ENCODE results near the gene DOCK1.

Gene DOCK1

GRCh38 chr10:127132451-127132850, 227.2 kb downstream of the DOCK1 start:
- H3K27me3 ChIP-seq (ENCODE audit: insufficient read depth, low read length) = no peaks in the 10 kb centered on the region
- no peaks in the 10 kb centered on the region for H3K9me3 ChIP-seq (ENCODE audit: low read length)
- H2AFZ ChIP-seq (ENCODE audit: low read depth, low read length) = no peak overlapping the region
- H3K4me1 ChIP-seq (ENCODE audit: insufficient read depth, low read length) = no peaks in the 10 kb centered on the region
- no peak overlapping the region for H3K4me3 ChIP-seq (ENCODE audit: low read length)
- H3K36me3 ChIP-seq (ENCODE audit: insufficient read depth, low read length) = peaks cover 14% of the 10 kb centered on the region

- H3K4me3 ChIP-seq (ENCODE audit: low read length) = no peak overlapping the region
- H2AFZ ChIP-seq (ENCODE audit: low read depth, low read length) = no peak overlapping the region
- H3K9me3 ChIP-seq (ENCODE audit: low read length) = no peaks in the 10 kb centered on the region
- no peaks in the 10 kb centered on the region for H3K27me3 ChIP-seq (ENCODE audit: insufficient read depth, low read length)
- H3K36me3 ChIP-seq (ENCODE audit: insufficient read depth, low read length) = peaks cover 10% of the 10 kb centered on the region
- no peaks in the 10 kb centered on the region for H3K4me1 ChIP-seq (ENCODE audit: insufficient read depth, low read length)
Measured at GRCh38 chr10:127133225-127133624, 228.0 kb downstream of the DOCK1 start.

GRCh38 chr10:127133672-127134500, 228.7 kb downstream of the DOCK1 start:
- H3K4me3 ChIP-seq (ENCODE audit: low read length) = no peak overlapping the region
- H3K27me3 ChIP-seq (ENCODE audit: insufficient read depth, low read length) = no peaks in the 10 kb centered on the region
- H2AFZ ChIP-seq (ENCODE audit: low read depth, low read length) = no peak overlapping the region
- no peaks in the 10 kb centered on the region for H3K9me3 ChIP-seq (ENCODE audit: low read length)
- peaks cover 12% of the 10 kb centered on the region for H3K36me3 ChIP-seq (ENCODE audit: insufficient read depth, low read length)
- H3K4me1 ChIP-seq (ENCODE audit: insufficient read depth, low read length) = no peaks in the 10 kb centered on the region

GRCh38 chr10:127135844-127136577, 230.8 kb downstream of the DOCK1 start:
- H3K4me3 ChIP-seq (ENCODE audit: low read length) = no peak overlapping the region
- H3K4me1 ChIP-seq (ENCODE audit: insufficient read depth, low read length) = no peaks in the 10 kb centered on the region
- no peak overlapping the region for H2AFZ ChIP-seq (ENCODE audit: low read depth, low read length)
- no peaks in the 10 kb centered on the region for H3K27me3 ChIP-seq (ENCODE audit: insufficient read depth, low read length)
- H3K36me3 ChIP-seq (ENCODE audit: insufficient read depth, low read length) = peaks cover 4% of the 10 kb centered on the region
- H3K9me3 ChIP-seq (ENCODE audit: low read length) = no peaks in the 10 kb centered on the region

GRCh38 chr10:127137391-127137790, 232.2 kb downstream of the DOCK1 start:
- no peaks in the 10 kb centered on the region for H3K27me3 ChIP-seq (ENCODE audit: insufficient read depth, low read length)
- H2AFZ ChIP-seq (ENCODE audit: low read depth, low read length) = no peak overlapping the region
- no peak overlapping the region for H3K4me3 ChIP-seq (ENCODE audit: low read length)
- peaks cover 4% of the 10 kb centered on the region for H3K36me3 ChIP-seq (ENCODE audit: insufficient read depth, low read length)
- H3K9me3 ChIP-seq (ENCODE audit: low read length) = no peaks in the 10 kb centered on the region
- peaks cover under 1% of the 10 kb centered on the region for H3K4me1 ChIP-seq (ENCODE audit: insufficient read depth, low read length)

GRCh38 chr10:127142136-127142535, 236.9 kb downstream of the DOCK1 start:
- Histone ChIP-seq H2AFZ (ENCODE audit: low read depth, low read length) (no peak overlapping the region), H3K4me1 (ENCODE audit: insufficient read depth, low read length) (peaks cover 32% of the 10 kb centered on the region), H3K36me3 (ENCODE audit: insufficient read depth, low read length) (peaks cover 4% of the 10 kb centered on the region), H3K27me3 (ENCODE audit: insufficient read depth, low read length) (no peaks in the 10 kb centered on the region), H3K9me3 (ENCODE audit: low read length) (no peaks in the 10 kb centered on the region), H3K4me3 (ENCODE audit: low read length) (no peak overlapping the region)

GRCh38 chr10:127142856-127143255, 237.6 kb downstream of the DOCK1 start:
- H3K4me1 ChIP-seq (ENCODE audit: insufficient read depth, low read length) = peaks cover 35% of the 10 kb centered on the region

GRCh38 chr10:127145173-127145572, 239.9 kb downstream of the DOCK1 start:
- no peak overlapping the region for H2AFZ ChIP-seq (ENCODE audit: low read depth, low read length)
- H3K4me3 ChIP-seq (ENCODE audit: low read length) = no peak overlapping the region
- H3K27me3 ChIP-seq (ENCODE audit: insufficient read depth, low read length) = no peaks in the 10 kb centered on the region
- peaks cover 48% of the 10 kb centered on the region for H3K4me1 ChIP-seq (ENCODE audit: insufficient read depth, low read length)
- no peaks in the 10 kb centered on the region for H3K36me3 ChIP-seq (ENCODE audit: insufficient read depth, low read length)
- H3K9me3 ChIP-seq (ENCODE audit: low read length) = no peaks in the 10 kb centered on the region

More at GRCh38 chr10:127142856-127143255, 237.6 kb downstream of the DOCK1 start:
- H3K4me3 ChIP-seq (ENCODE audit: low read length) = no peak overlapping the region
- no peak overlapping the region for H2AFZ ChIP-seq (ENCODE audit: low read depth, low read length)
- no peaks in the 10 kb centered on the region for H3K9me3 ChIP-seq (ENCODE audit: low read length)
- no peaks in the 10 kb centered on the region for H3K27me3 ChIP-seq (ENCODE audit: insufficient read depth, low read length)
- H3K36me3 ChIP-seq (ENCODE audit: insufficient read depth, low read length) = peaks cover 4% of the 10 kb centered on the region

GRCh38 chr10:127146661-127147060, 241.4 kb downstream of the DOCK1 start:
- H3K36me3 ChIP-seq (ENCODE audit: insufficient read depth, low read length) = no peaks in the 10 kb centered on the region
- H2AFZ ChIP-seq (ENCODE audit: low read depth, low read length) = no peak overlapping the region
- no peak overlapping the region for H3K4me3 ChIP-seq (ENCODE audit: low read length)
- H3K9me3 ChIP-seq (ENCODE audit: low read length) = no peaks in the 10 kb centered on the region
- H3K27me3 ChIP-seq (ENCODE audit: insufficient read depth, low read length) = no peaks in the 10 kb centered on the region
- H3K4me1 ChIP-seq (ENCODE audit: insufficient read depth, low read length) = peaks cover 48% of the 10 kb centered on the region

GRCh38 chr10:127148066-127148932, 243.1 kb downstream of the DOCK1 start:
- peaks cover 38% of the 10 kb centered on the region for H3K4me1 ChIP-seq (ENCODE audit: insufficient read depth, low read length)
- H3K4me3 ChIP-seq (ENCODE audit: low read length) = no peak overlapping the region
- no peaks in the 10 kb centered on the region for H3K27me3 ChIP-seq (ENCODE audit: insufficient read depth, low read length)
- H3K9me3 ChIP-seq (ENCODE audit: low read length) = no peaks in the 10 kb centered on the region
- no peak overlapping the region for H2AFZ ChIP-seq (ENCODE audit: low read depth, low read length)
- H3K36me3 ChIP-seq (ENCODE audit: insufficient read depth, low read length) = no peaks in the 10 kb centered on the region

GRCh38 chr10:127148933-127149220, 243.6 kb downstream of the DOCK1 start:
- no peaks in the 10 kb centered on the region for H3K9me3 ChIP-seq (ENCODE audit: low read length)
- H3K27me3 ChIP-seq (ENCODE audit: insufficient read depth, low read length) = no peaks in the 10 kb centered on the region
- peaks cover 33% of the 10 kb centered on the region for H3K4me1 ChIP-seq (ENCODE audit: insufficient read depth, low read length)
- no peak overlapping the region for H2AFZ ChIP-seq (ENCODE audit: low read depth, low read length)
- H3K36me3 ChIP-seq (ENCODE audit: insufficient read depth, low read length) = no peaks in the 10 kb centered on the region
- H3K4me3 ChIP-seq (ENCODE audit: low read length) = no peak overlapping the region

GRCh38 chr10:127149501-127150081, 244.4 kb downstream of the DOCK1 start:
- Histone ChIP-seq H3K9me3 (ENCODE audit: low read length) (no peaks in the 10 kb centered on the region), H3K27me3 (ENCODE audit: insufficient read depth, low read length) (no peaks in the 10 kb centered on the region), H3K4me1 (ENCODE audit: insufficient read depth, low read length) (peaks cover 27% of the 10 kb centered on the region), H3K36me3 (ENCODE audit: insufficient read depth, low read length) (no peaks in the 10 kb centered on the region), H2AFZ (ENCODE audit: low read depth, low read length) (no peak overlapping the region), H3K4me3 (ENCODE audit: low read length) (no peak overlapping the region)
